ENCODE measurements around the gene HCK. TPM values are rescaled to one million over a fixed set of nuclear protein-coding genes. Genes with fewer than 3 reads are reported as not detected.

Gene HCK
- total RNA-seq, 1 donor from 2014 or later = 0.78 TPM

GRCh38 chr20:32139947-32140346, 87.9 kb downstream of the HCK start:
- Mint-ChIP-seq H3K9me3 (ENCODE audit: unreplicated experiment) (peaks cover 13% of the 10 kb centered on the region), H3K4me1 (ENCODE audit: low read depth, unreplicated experiment) (peaks cover 11% of the 10 kb centered on the region), H3K27ac (ENCODE audit: unreplicated experiment) (no peak overlapping the region), H3K36me3 (ENCODE audit: unreplicated experiment) (peaks cover 16% of the 10 kb centered on the region), H3K4me3 (ENCODE audit: unreplicated experiment) (no peak overlapping the region), H3K27me3 (ENCODE audit: unreplicated experiment) (peaks cover 2% of the 10 kb centered on the region)
- TF ChIP-seq CTCF (IDR thresholded peaks at IDR 0.05; ENCODE audit: partially characterized antibody, unreplicated experiment) = no peak
- DNase-seq = no peak

GRCh38 chr20:32140603-32141002, 88.6 kb downstream of the HCK start:
- no peak for TF ChIP-seq CTCF (IDR thresholded peaks at IDR 0.05; ENCODE audit: partially characterized antibody, unreplicated experiment)
- H3K9me3 Mint-ChIP-seq (ENCODE audit: unreplicated experiment) = peaks cover 13% of the 10 kb centered on the region
- H3K4me1 Mint-ChIP-seq (ENCODE audit: low read depth, unreplicated experiment) = peaks cover 11% of the 10 kb centered on the region
- no peak overlapping the region for H3K4me3 Mint-ChIP-seq (ENCODE audit: unreplicated experiment)
- H3K27ac Mint-ChIP-seq (ENCODE audit: unreplicated experiment) = no peak overlapping the region
- H3K27me3 Mint-ChIP-seq (ENCODE audit: unreplicated experiment) = peaks cover 2% of the 10 kb centered on the region
- DNase-seq = no peak
- H3K36me3 Mint-ChIP-seq (ENCODE audit: unreplicated experiment) = peaks cover 20% of the 10 kb centered on the region

- Mint-ChIP-seq H3K4me1 (ENCODE audit: low read depth, unreplicated experiment) (peaks cover 11% of the 10 kb centered on the region), H3K4me3 (ENCODE audit: unreplicated experiment) (no peak overlapping the region), H3K9me3 (ENCODE audit: unreplicated experiment) (peaks cover 13% of the 10 kb centered on the region), H3K27me3 (ENCODE audit: unreplicated experiment) (peaks cover 2% of the 10 kb centered on the region), H3K36me3 (ENCODE audit: unreplicated experiment) (peaks cover 26% of the 10 kb centered on the region), H3K27ac (ENCODE audit: unreplicated experiment) (no peak overlapping the region)
- no peak for DNase-seq
- no peak for TF ChIP-seq CTCF (IDR thresholded peaks at IDR 0.05; ENCODE audit: partially characterized antibody, unreplicated experiment)
These were observed 89.5 kb downstream of the HCK start for GRCh38 chr20:32141465-32141980.

- H3K27ac Mint-ChIP-seq (ENCODE audit: unreplicated experiment) = no peak overlapping the region
These were observed 90.0 kb downstream of the HCK start for GRCh38 chr20:32142088-32142487.

More at GRCh38 chr20:32142088-32142487, 90.0 kb downstream of the HCK start:
- Mint-ChIP-seq H3K4me1 (ENCODE audit: low read depth, unreplicated experiment) (peaks cover 11% of the 10 kb centered on the region), H3K36me3 (ENCODE audit: unreplicated experiment) (peaks cover 26% of the 10 kb centered on the region), H3K4me3 (ENCODE audit: unreplicated experiment) (no peak overlapping the region), H3K27me3 (ENCODE audit: unreplicated experiment) (peaks cover 2% of the 10 kb centered on the region), H3K9me3 (ENCODE audit: unreplicated experiment) (peaks cover 13% of the 10 kb centered on the region)
- no peak for DNase-seq
- no peak for TF ChIP-seq CTCF (IDR thresholded peaks at IDR 0.05; ENCODE audit: partially characterized antibody, unreplicated experiment)

All from glutamatergic neuron (in vitro differentiated cells).